Bone marrow (tissue), 2 donors: ENCODE data around the gene RFESD.
A peak's percentile ranks its signal among the peaks of the same experiment; 100 is the strongest.
"Not testable (repeated sequence)": the region's sequence is repeated elsewhere in the genome, so short reads cannot be mapped to it uniquely, and the experiment has no call there.

Experiments
- DNase-seq, 2 donors: peaks; one replicate each; lab custom pipeline; 2025; lab: John Stamatoyannopoulos, UW

RFESD gene

GRCh38 chr5:95628933-95629332, 17.6 kb upstream of the RFESD start:
- no peak for DNase-seq

- DNase-seq: no peak
These were observed 16.1 kb upstream of the RFESD start for GRCh38 chr5:95630394-95630917.

GRCh38 chr5:95631255-95631958, 15.2 kb upstream of the RFESD start:
- DNase-seq: no peak

- no peak for DNase-seq
These were observed 14.4 kb upstream of the RFESD start for GRCh38 chr5:95631991-95632675.

GRCh38 chr5:95632942-95633341, 13.6 kb upstream of the RFESD start:
- not testable (repeated sequence) for DNase-seq

GRCh38 chr5:95633671-95634070, 12.9 kb upstream of the RFESD start:
- DNase-seq: no peak

GRCh38 chr5:95634081-95634480, 12.5 kb upstream of the RFESD start:
- no peak for DNase-seq

- DNase-seq: no peak
These were observed 7.9 kb upstream of the RFESD start for GRCh38 chr5:95638632-95639031.

GRCh38 chr5:95641741-95642220, 4.8 kb upstream of the RFESD start:
- DNase-seq: no peak

- no peak for DNase-seq
These were observed 3.4 kb upstream of the RFESD start for GRCh38 chr5:95643152-95643551.

GRCh38 chr5:95644351-95645042, 2.1 kb upstream of the RFESD start:
- peak in 1 of 2 donors; percentile 25 for DNase-seq

GRCh38 chr5:95646226-95646568, 380 bp upstream of the RFESD start:
- not testable (repeated sequence) for DNase-seq

GRCh38 chr5:95647886-95648860, 1.6 kb downstream of the RFESD start:
- no peak for DNase-seq

- DNase-seq: no peak
These were observed 2.7 kb downstream of the RFESD start for GRCh38 chr5:95649274-95649673.

GRCh38 chr5:95649842-95650620, 3.5 kb downstream of the RFESD start:
- no peak for DNase-seq

GRCh38 chr5:95652849-95653248, 6.3 kb downstream of the RFESD start:
- no peak for DNase-seq

GRCh38 chr5:95654196-95654595, 7.6 kb downstream of the RFESD start:
- no peak for DNase-seq

GRCh38 chr5:95655575-95655974, 9.0 kb downstream of the RFESD start:
- no peak for DNase-seq

GRCh38 chr5:95660060-95660459, 13.5 kb downstream of the RFESD start:
- no peak for DNase-seq

GRCh38 chr5:95662946-95663345, 16.4 kb downstream of the RFESD start:
- DNase-seq: no peak
